Mesenchymal stem cell (in vitro differentiated cells and primary cell): Measurements from ENCODE around the gene CNTNAP2.

Experiments used
- DNase-seq: peaks from one replicate; pipeline ENCODE4 v3.0.0-alpha.2; 2013
- H2AFZ ChIP-seq: one replicate; pipeline ENCODE4 v1.6.1; 2013; ENCODE audit warnings: low read depth, mild to moderate bottlenecking, control low read depth, inconsistent platforms, low read length, moderate library complexity
- H2AK5ac ChIP-seq: 2 replicates; pipeline ENCODE4 v1.6.1; 2013; ENCODE audit warnings: low read length, moderate library complexity, mild to moderate bottlenecking, inconsistent platforms; ENCODE audit not compliant: severe bottlenecking
- H2BK120ac ChIP-seq: one replicate; pipeline ENCODE4 v1.6.1; 2013; ENCODE audit warnings: low read depth, mild to moderate bottlenecking, inconsistent platforms, low read length, moderate library complexity
- H2BK12ac ChIP-seq, 2 experiments: one replicate each; pipeline ENCODE4 v1.6.1; 2013; ENCODE audit warnings: inconsistent platforms in 2 of 2, low read length in 2 of 2, mild to moderate bottlenecking in 2 of 2, moderate library complexity in 2 of 2, control low read depth in 1 of 2
- H2BK15ac ChIP-seq: one replicate; pipeline ENCODE4 v1.6.1; 2013; ENCODE audit warnings: mild to moderate bottlenecking, low read depth, inconsistent platforms; ENCODE audit not compliant: poor library complexity, severe bottlenecking
- H2BK5ac ChIP-seq: 2 replicates; pipeline ENCODE4 v1.6.1; 2013; ENCODE audit warnings: low read depth, mild to moderate bottlenecking, low read length, control low read depth, inconsistent platforms; ENCODE audit not compliant: poor library complexity, severe bottlenecking
- H3K14ac ChIP-seq, 2 experiments: one replicate each; pipeline ENCODE4 v1.6.1; 2013; ENCODE audit warnings: inconsistent platforms in 2 of 2, low read length in 2 of 2, control low read depth in 1 of 2, mild to moderate bottlenecking in 1 of 2, moderate library complexity in 1 of 2
- H3K18ac ChIP-seq, 2 experiments: one replicate each; pipeline ENCODE4 v1.6.1; 2013; ENCODE audit warnings: inconsistent platforms in 2 of 2, low read length in 2 of 2, control low read depth in 1 of 2, low read depth in 1 of 2, mild to moderate bottlenecking in 1 of 2
- H3K23ac ChIP-seq, 2 experiments: one replicate each; pipeline ENCODE4 v1.6.1; 2013; ENCODE audit warnings: inconsistent platforms in 2 of 2, low read length in 2 of 2, mild to moderate bottlenecking in 2 of 2, moderate library complexity in 2 of 2, control low read depth in 1 of 2
- H3K27ac ChIP-seq: 2 replicates; pipeline ENCODE4 v1.5.1; 2013; ENCODE audit warnings: mild to moderate bottlenecking, moderate library complexity, low read length, control low read depth, inconsistent platforms; ENCODE audit not compliant: poor library complexity, severe bottlenecking
- H3K27me3 ChIP-seq, 2 experiments: 2 replicates each; pipeline versions ENCODE4 v1.6.1 to v1.7.0; 2013; ENCODE audit warnings: low read length in 2 of 2, mild to moderate bottlenecking in 2 of 2, moderate library complexity in 2 of 2, control low read depth in 1 of 2, inconsistent platforms in 1 of 2; ENCODE audit not compliant: control insufficient read depth in 1 of 2, insufficient read depth in 1 of 2
- H3K36me3 ChIP-seq, 2 experiments: 2 replicates each; pipeline versions ENCODE4 v1.6.1 to v1.7.0; 2013; ENCODE audit warnings: low read length in 2 of 2, control low read depth in 1 of 2, inconsistent platforms in 1 of 2, low read depth in 1 of 2, mild to moderate bottlenecking in 1 of 2; ENCODE audit not compliant: insufficient read depth in 2 of 2, control insufficient read depth in 1 of 2
- H3K4ac ChIP-seq, 2 experiments: one replicate each; pipeline ENCODE4 v1.6.1; 2013; ENCODE audit warnings: inconsistent platforms in 2 of 2, low read length in 2 of 2, mild to moderate bottlenecking in 2 of 2, moderate library complexity in 2 of 2, control low read depth in 1 of 2, low read depth in 1 of 2
- H3K4me1 ChIP-seq: 2 replicates; pipeline ENCODE4 v1.6.1; 2013; ENCODE audit warnings: low read depth, low read length, control low read depth; ENCODE audit not compliant: control insufficient read depth, insufficient read depth
- H3K4me2 ChIP-seq: 2 replicates; pipeline ENCODE4 v1.6.1; 2013; ENCODE audit warnings: low read length, mild to moderate bottlenecking, inconsistent platforms; ENCODE audit not compliant: poor library complexity, severe bottlenecking
- H3K4me3 ChIP-seq, 2 experiments: 2 replicates each; pipeline versions ENCODE4 v1.5.1 to v1.7.0; 2013; ENCODE audit warnings: low read length in 2 of 2, mild to moderate bottlenecking in 2 of 2, control low read depth in 1 of 2, low read depth in 1 of 2; ENCODE audit not compliant: insufficient read depth in 1 of 2
- H3K79me1 ChIP-seq: replicated peaks from 2 replicates; pipeline ENCODE4 v1.6.1; 2013; ENCODE audit warnings: mild to moderate bottlenecking, control low read depth, low read length, inconsistent platforms; ENCODE audit not compliant: poor library complexity, severe bottlenecking
- H3K9ac ChIP-seq: 2 replicates; pipeline ENCODE4 v1.7.0; 2013; ENCODE audit warnings: mild to moderate bottlenecking, low read length, moderate library complexity
- H3K9me3 ChIP-seq: 2 replicates; pipeline ENCODE4 v1.7.0; 2013; ENCODE audit warnings: mild to moderate bottlenecking, low read length; ENCODE audit not compliant: control insufficient read depth
- H4K8ac ChIP-seq: one replicate; pipeline ENCODE4 v1.6.1; 2013; ENCODE audit warnings: inconsistent platforms, mild to moderate bottlenecking, low read length, moderate library complexity
- H4K91ac ChIP-seq: one replicate; pipeline ENCODE4 v1.6.1; 2013; ENCODE audit warnings: mild to moderate bottlenecking, low read length, inconsistent platforms
- WGBS: methylation state at CpG from one replicate; pipeline ENCODE4 v1.1.7; 2013; ENCODE audit warnings: mixed read lengths; 5-methylcytosine and 5-hydroxymethylcytosine counted together

Gene CNTNAP2

DNA sequence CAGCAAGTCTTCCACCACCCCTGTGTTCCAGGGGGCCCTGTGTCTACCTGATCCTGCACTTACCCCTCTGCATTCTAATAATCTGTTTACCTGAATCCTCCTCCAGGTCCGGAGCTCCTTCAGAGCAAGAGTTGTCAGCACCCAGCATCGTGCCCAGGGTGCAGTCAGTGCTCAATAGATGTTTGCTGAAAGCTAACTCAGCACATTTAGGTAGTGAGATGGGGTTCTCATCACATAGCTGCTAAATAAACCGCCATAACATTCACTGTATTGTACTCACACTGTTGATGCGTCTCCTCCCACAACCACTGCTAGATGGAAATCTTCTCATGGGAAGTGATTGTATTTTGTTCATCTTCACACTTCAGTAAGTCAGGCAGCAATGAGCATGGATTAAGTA is 2097.5 kb downstream of the CNTNAP2 start:
- Histone ChIP-seq H3K4me1 (no peaks in the 10 kb centered on the region), H3K9ac (no peak overlapping the region), H3K9me3 (no peaks in the 10 kb centered on the region), H2BK5ac (no peak overlapping the region), H3K23ac (no peak overlapping the region), H3K18ac (no peak overlapping the region), H2BK15ac (no peak overlapping the region), H2BK12ac (no peak overlapping the region), H3K4ac (no peak overlapping the region), H3K27ac (no peak overlapping the region), H2AFZ (no peak overlapping the region), H3K4me2 (no peak overlapping the region), H3K4me3 (no peak overlapping the region), H2AK5ac (no peak overlapping the region), H4K8ac (no peak overlapping the region), H3K14ac (no peak overlapping the region), H3K27me3 (no peaks in the 10 kb centered on the region), H3K79me1 (no peaks in the 10 kb centered on the region), H4K91ac (no peak overlapping the region), H3K36me3 (no peaks in the 10 kb centered on the region), H2BK120ac (no peak overlapping the region)
- 88% methylated on average over 4 of the region's 4 CpGs for WGBS
- DNase-seq, result no peak

DNA sequence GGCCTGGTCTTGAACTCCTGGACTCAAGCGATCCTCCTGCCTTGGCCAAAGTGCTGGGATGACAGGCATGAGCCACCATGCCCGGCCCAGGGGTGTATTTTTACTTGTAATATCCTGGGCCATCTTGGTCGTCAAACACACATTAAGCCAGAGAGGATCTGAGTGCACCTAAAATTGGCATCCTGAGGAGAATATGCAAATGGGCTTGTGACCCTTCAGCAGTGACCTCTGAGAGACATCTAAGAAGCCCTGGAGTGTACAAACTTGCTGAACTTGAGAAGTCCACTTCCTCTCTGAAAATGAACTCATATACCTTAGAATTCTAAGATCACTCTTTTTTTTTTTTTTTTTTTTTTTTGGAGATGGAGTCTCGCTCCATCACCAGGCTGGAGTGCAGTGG is 2102.0 kb downstream of the CNTNAP2 start:
- Histone ChIP-seq H3K4me3 (no peak overlapping the region), H4K8ac (no peak overlapping the region), H2BK15ac (no peak overlapping the region), H3K36me3 (no peaks in the 10 kb centered on the region), H3K4me1 (no peaks in the 10 kb centered on the region), H3K27me3 (no peaks in the 10 kb centered on the region), H2BK5ac (no peak overlapping the region), H2AK5ac (no peak overlapping the region), H3K4ac (no peak overlapping the region), H2AFZ (no peak overlapping the region), H3K27ac (no peak overlapping the region), H2BK120ac (no peak overlapping the region), H3K9ac (no peak overlapping the region), H3K4me2 (no peak overlapping the region), H4K91ac (no peak overlapping the region), H3K14ac (no peak overlapping the region), H3K18ac (no peak overlapping the region), H3K9me3 (no peaks in the 10 kb centered on the region), H3K79me1 (no peaks in the 10 kb centered on the region), H2BK12ac (no peak overlapping the region), H3K23ac (no peak overlapping the region)
- 88% methylated on average over 4 of the region's 4 CpGs for WGBS
- no peak for DNase-seq

DNA sequence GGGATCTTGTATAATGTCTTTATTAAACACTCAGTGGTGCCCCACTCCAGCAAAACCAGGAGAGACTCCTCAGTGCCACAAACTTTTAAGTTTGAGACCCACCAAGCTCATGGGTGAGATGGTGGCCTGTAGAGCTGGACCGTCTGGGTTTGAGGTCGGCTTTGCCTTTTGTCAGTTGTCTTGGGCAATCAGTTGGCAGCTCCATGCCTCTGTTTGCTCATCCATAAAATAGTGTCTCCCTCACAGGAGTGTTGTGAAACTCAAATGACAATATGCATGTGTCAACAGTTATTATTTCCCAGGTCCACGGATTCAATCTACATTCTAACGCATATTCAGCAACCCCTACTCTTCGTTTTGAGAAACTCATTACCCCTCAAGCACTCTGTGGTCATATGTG is 2106.1 kb downstream of the CNTNAP2 start:
- Histone ChIP-seq H3K4ac (no peak overlapping the region), H2BK12ac (no peak overlapping the region), H3K14ac (no peak overlapping the region), H2BK120ac (no peak overlapping the region), H3K27me3 (no peaks in the 10 kb centered on the region), H2BK15ac (no peak overlapping the region), H3K4me3 (no peak overlapping the region), H4K91ac (no peak overlapping the region), H4K8ac (no peak overlapping the region), H3K36me3 (no peaks in the 10 kb centered on the region), H3K9ac (no peak overlapping the region), H2AFZ (no peak overlapping the region), H2BK5ac (no peak overlapping the region), H3K23ac (no peak overlapping the region), H3K9me3 (no peaks in the 10 kb centered on the region), H2AK5ac (no peak overlapping the region), H3K4me2 (no peak overlapping the region), H3K27ac (no peak overlapping the region), H3K4me1 (no peaks in the 10 kb centered on the region), H3K79me1 (no peaks in the 10 kb centered on the region), H3K18ac (no peak overlapping the region)
- WGBS, result 60% methylated on average over 5 of the region's 5 CpGs
- no peak for DNase-seq

DNA sequence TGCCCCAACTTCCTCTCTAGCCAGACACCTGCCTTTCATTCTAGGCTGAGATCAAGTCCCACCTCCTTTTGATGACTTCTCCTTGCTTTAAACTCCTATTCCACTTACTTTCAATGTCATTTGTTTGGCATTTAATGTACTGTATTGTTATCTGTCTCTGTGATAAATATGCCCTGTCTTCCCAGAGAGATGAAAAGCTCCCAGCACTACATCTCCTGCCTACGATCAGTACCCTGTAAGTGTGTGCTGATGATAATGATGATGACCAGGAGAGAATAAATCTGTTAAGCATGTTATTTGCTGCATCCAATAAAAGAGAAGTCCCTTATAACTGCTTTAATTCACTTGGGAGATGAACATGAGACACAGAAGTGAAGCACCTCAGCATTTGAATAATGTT is 2106.6 kb downstream of the CNTNAP2 start:
- H3K36me3 ChIP-seq, result no peaks in the 10 kb centered on the region
- no peak for DNase-seq
- H2AFZ ChIP-seq, result no peak overlapping the region
- H3K23ac ChIP-seq, result no peak overlapping the region
- H3K9ac ChIP-seq, result no peak overlapping the region
- H3K9me3 ChIP-seq, result no peaks in the 10 kb centered on the region
- H3K27me3 ChIP-seq, result no peaks in the 10 kb centered on the region
- H2BK120ac ChIP-seq, result no peak overlapping the region
- H4K91ac ChIP-seq, result no peak overlapping the region
- WGBS, result no CpG with 5 or more reads among the region's 1 CpG
- H3K4me3 ChIP-seq, result no peak overlapping the region
- no peak overlapping the region for H2BK12ac ChIP-seq
- H2BK5ac ChIP-seq, result no peak overlapping the region
- no peaks in the 10 kb centered on the region for H3K4me1 ChIP-seq
- H2AK5ac ChIP-seq, result no peak overlapping the region
- H3K79me1 ChIP-seq, result no peaks in the 10 kb centered on the region
- H4K8ac ChIP-seq, result no peak overlapping the region
- H3K18ac ChIP-seq, result no peak overlapping the region
- no peak overlapping the region for H3K27ac ChIP-seq
- no peak overlapping the region for H3K4me2 ChIP-seq
- H3K4ac ChIP-seq, result no peak overlapping the region
- no peak overlapping the region for H2BK15ac ChIP-seq
- no peak overlapping the region for H3K14ac ChIP-seq
